Stimulated activated CD4-positive, alpha-beta T cell treated with anti-CD3 and anti-CD28 coated beads, Interleukin-2, amount 100 ng/mL, for 48 hours (primary cell): ENCODE data around the gene CD81.

ENCODE experiments used
- DNase-seq, 2 donors: peaks; one replicate each; pipeline ENCODE4 v3.0.0-alpha.2; 2020

CD81 gene

GRCh38 chr11:2377511-2378443, 667 bp downstream of the CD81 start:
- DNase-seq = peak; percentile 36 to 53

GRCh38 chr11:2378527-2379210, 1.6 kb downstream of the CD81 start:
- DNase-seq = no peak

- no peak for DNase-seq
These were observed 2.5 kb downstream of the CD81 start for GRCh38 chr11:2379466-2380174.

- no peak for DNase-seq
These were observed 3.3 kb downstream of the CD81 start for GRCh38 chr11:2380396-2380795.

- no peak for DNase-seq
These were observed 3.8 kb downstream of the CD81 start for GRCh38 chr11:2380807-2381350.

GRCh38 chr11:2381494-2382128, 4.5 kb downstream of the CD81 start:
- no peak for DNase-seq

- DNase-seq = no peak
These were observed 5.0 kb downstream of the CD81 start for GRCh38 chr11:2382129-2382517.

- DNase-seq = no peak
These were observed 6.1 kb downstream of the CD81 start for GRCh38 chr11:2382936-2383851.

GRCh38 chr11:2383852-2384804, 7.0 kb downstream of the CD81 start:
- peak in 1 of 2 donors; percentile 18 for DNase-seq

GRCh38 chr11:2385156-2386151, 8.3 kb downstream of the CD81 start:
- no peak for DNase-seq

GRCh38 chr11:2386591-2386990, 9.5 kb downstream of the CD81 start:
- no peak for DNase-seq

GRCh38 chr11:2387266-2387987, 10.3 kb downstream of the CD81 start:
- DNase-seq = no peak

GRCh38 chr11:2388431-2389376, 11.6 kb downstream of the CD81 start:
- DNase-seq = no peak

- no peak for DNase-seq
These were observed 12.4 kb downstream of the CD81 start for GRCh38 chr11:2389377-2390026.

GRCh38 chr11:2390091-2390724, 13.1 kb downstream of the CD81 start:
- DNase-seq = no peak

GRCh38 chr11:2390725-2391151, 13.6 kb downstream of the CD81 start:
- no peak for DNase-seq
